Lung (tissue), 12 donors: ENCODE results near the gene WNK3. TPM values are rescaled to one million over a fixed set of nuclear protein-coding genes. Genes with fewer than 3 reads are reported as not detected.

ENCODE experiments used
- ATAC-seq: fragments of 200-7000 bp; cut with Tn5 transposase; one replicate; pipeline ENCODE4 v1.9.1; 2020; ENCODE audit warnings: moderate number of reproducible peaks; ENCODE audit not compliant: insufficient read depth, low FRiP score
- DNase-seq, 3 donors: peaks; one replicate each; pipeline ENCODE4 v3.0.0-alpha.2; 2013 to 2017
- H3K27ac ChIP-seq, 2 donors: one replicate each; pipeline ENCODE4 v1.5.1; 2013; ENCODE audit warnings: mild to moderate bottlenecking in 2 of 2, moderate library complexity in 2 of 2, control low read depth in 1 of 2, inconsistent platforms in 1 of 2, low read depth in 1 of 2, low read length in 1 of 2
- H3K27me3 ChIP-seq, 3 donors: one replicate each; pipeline ENCODE4 v1.5.1; 2013; ENCODE audit warnings: low read length in 2 of 3; ENCODE audit not compliant: control insufficient read depth in 3 of 3, insufficient read depth in 3 of 3
- H3K36me3 ChIP-seq, 4 donors: one replicate each; pipeline ENCODE4 v1.5.1; 2013; ENCODE audit warnings: low read length in 4 of 4, mild to moderate bottlenecking in 1 of 4, moderate library complexity in 1 of 4; ENCODE audit not compliant: control insufficient read depth in 4 of 4, insufficient read depth in 4 of 4
- H3K4me1 ChIP-seq, 5 donors: one replicate each; pipeline ENCODE4 v1.5.1; 2013; ENCODE audit warnings: low read length in 5 of 5, mild to moderate bottlenecking in 2 of 5, moderate library complexity in 1 of 5; ENCODE audit not compliant: control insufficient read depth in 5 of 5, insufficient read depth in 5 of 5
- H3K4me3 ChIP-seq: one replicate; pipeline ENCODE4 v1.5.1; 2013; ENCODE audit warnings: mild to moderate bottlenecking, control low read depth, moderate library complexity
- H3K9ac ChIP-seq, 2 donors: one replicate each; pipeline ENCODE4 v1.5.1; 2013; ENCODE audit warnings: low read length in 2 of 2, control low read depth in 1 of 2; ENCODE audit not compliant: insufficient read depth in 1 of 2
- H3K9me3 ChIP-seq, 4 donors: one replicate each; pipeline ENCODE4 v1.5.1; 2013; ENCODE audit warnings: low read length in 3 of 4, mild to moderate bottlenecking in 1 of 4, moderate library complexity in 1 of 4; ENCODE audit not compliant: control insufficient read depth in 4 of 4, insufficient read depth in 3 of 4
- WGBS, 2 donors: extraction: QIAGEN DNeasy Blood & Tissue Kit; methylation state at CpG; one replicate each; pipeline ENCODE4 v1.1.7; 2013; 5-methylcytosine and 5-hydroxymethylcytosine counted together
- polyA plus RNA-seq, 2 donors: library from polyadenylated mRNA; stranded (reverse); fragments of 200-250 nt; gene quantifications; one replicate each; pipeline ENCODE4 v1.2.1, GENCODE V29; 2013
- total RNA-seq, 2 donors: library from RNA; depleted of rRNA in 1 of 2; stranded (reverse); fragments of >200 nt in 1 of 2; gene quantifications; one replicate each; pipeline ENCODE4 v1.2.1, GENCODE V29; 2014 to 2021
- TF ChIP-seq, protein P1 (sequence below): IDR thresholded peaks from 2 replicates; pipeline ENCODE4 v1.5.1; 2012; ENCODE audit warnings: mild to moderate bottlenecking; ENCODE audit errors: control extremely low read depth, extremely low read depth
- donor health status: control.
- donor health status: control.
- donor health status: Bipolar disorder and iron deficiency.
- donor health status: healthy.
- donor health status: DM: yes; HTN: yes; CAD: no.

WNK3 gene
- total and polyA plus RNA-seq, 4 donors = 0.14 to 5.2 (median 0.80) TPM

DNA sequence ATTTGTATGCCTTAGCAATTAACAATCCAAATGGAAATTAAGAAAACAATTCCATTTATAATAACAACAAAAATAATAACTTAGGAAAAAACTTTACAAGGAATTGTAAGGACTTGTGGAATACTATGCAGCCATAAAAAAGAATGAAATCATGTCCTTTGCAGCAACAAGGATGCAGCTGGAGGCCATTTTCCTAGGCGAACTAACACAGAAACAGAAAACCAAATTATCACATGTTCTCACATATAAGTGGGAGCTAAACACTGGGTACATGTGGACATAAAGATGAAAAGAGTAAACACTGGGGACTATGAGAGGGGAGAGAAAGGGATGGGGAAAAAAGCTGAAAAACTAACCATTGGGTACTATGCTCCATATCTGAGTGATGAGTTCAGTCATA lies 77.4 kb downstream of the WNK3 start:
- no peak overlapping the region for H3K4me3 ChIP-seq
- ATAC-seq (no peak), DNase-seq (no peak)
- H3K27me3 ChIP-seq = no peaks in the 10 kb centered on the region
- no peaks in the 10 kb centered on the region for H3K9me3 ChIP-seq
- H3K27ac ChIP-seq = no peak overlapping the region
- TF ChIP-seq, protein P1, sequence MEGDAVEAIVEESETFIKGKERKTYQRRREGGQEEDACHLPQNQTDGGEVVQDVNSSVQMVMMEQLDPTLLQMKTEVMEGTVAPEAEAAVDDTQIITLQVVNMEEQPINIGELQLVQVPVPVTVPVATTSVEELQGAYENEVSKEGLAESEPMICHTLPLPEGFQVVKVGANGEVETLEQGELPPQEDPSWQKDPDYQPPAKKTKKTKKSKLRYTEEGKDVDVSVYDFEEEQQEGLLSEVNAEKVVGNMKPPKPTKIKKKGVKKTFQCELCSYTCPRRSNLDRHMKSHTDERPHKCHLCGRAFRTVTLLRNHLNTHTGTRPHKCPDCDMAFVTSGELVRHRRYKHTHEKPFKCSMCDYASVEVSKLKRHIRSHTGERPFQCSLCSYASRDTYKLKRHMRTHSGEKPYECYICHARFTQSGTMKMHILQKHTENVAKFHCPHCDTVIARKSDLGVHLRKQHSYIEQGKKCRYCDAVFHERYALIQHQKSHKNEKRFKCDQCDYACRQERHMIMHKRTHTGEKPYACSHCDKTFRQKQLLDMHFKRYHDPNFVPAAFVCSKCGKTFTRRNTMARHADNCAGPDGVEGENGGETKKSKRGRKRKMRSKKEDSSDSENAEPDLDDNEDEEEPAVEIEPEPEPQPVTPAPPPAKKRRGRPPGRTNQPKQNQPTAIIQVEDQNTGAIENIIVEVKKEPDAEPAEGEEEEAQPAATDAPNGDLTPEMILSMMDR = no peak
- H3K9ac ChIP-seq = no peak overlapping the region
- WGBS, 2 donors = 56 to 89% methylated on average over 1 of the region's 1 CpG
- H3K36me3 ChIP-seq = no peaks in the 10 kb centered on the region
- H3K4me1 ChIP-seq = no peaks in the 10 kb centered on the region

DNA sequence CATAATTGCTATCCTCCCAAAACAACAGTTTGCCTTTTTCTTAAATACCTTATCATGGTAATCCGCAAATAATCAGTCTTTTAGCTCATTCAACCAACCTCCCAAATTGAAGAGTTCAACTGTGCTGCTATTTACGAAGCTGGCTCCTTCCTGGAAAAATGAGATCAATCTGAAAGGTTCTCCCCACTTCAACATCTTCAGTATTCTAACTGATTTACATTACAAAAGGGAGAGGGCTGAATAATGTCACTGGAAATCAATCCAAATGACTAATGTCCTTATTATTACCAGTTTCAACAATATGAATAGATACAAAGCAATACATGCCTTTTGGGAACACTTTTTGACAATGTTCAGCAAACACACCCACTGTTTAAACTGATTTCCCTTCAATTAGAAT lies 86.2 kb downstream of the WNK3 start:
- Histone ChIP-seq H3K4me1 (no peaks in the 10 kb centered on the region), H3K4me3 (no peak overlapping the region), H3K27me3 (no peaks in the 10 kb centered on the region), H3K27ac (no peak overlapping the region), H3K36me3 (no peaks in the 10 kb centered on the region), H3K9ac (peak overlapping the region in 1 of 2 donors; percentile 4), H3K9me3 (no peaks in the 10 kb centered on the region)
- TF ChIP-seq, protein P1 = no peak
- DNase-seq (no peak), ATAC-seq (no peak)
- WGBS, 2 donors = 77 to 96% methylated on average over 2 of the region's 2 CpGs

DNA sequence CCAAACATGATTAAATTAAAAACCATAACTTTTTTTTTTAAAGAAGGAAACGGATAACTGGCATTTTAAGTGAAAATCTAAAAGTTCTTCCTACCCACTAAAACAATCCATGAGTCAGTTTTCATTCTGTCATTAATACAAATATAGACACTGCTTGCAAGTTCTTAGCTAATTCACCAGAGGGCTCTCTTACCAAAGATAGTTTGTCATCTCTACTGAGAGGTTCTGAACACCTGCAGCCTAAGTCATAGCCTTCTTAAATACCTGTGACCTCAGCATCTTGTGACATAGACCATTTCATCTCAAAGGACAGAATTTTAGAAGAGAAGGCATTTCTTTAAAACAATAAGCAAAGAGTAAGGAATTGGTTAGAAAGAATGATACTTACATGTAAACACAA lies 109.5 kb downstream of the WNK3 start:
- DNase-seq (peak in 2 of 3 donors; percentile 1 to 13), ATAC-seq (no peak)
- Histone ChIP-seq H3K9me3 (no peaks in the 10 kb centered on the region), H3K27me3 (peaks cover 0 to 4% (median 0%) of the 10 kb centered on the region in 3 donors), H3K9ac (no peak overlapping the region), H3K36me3 (no peaks in the 10 kb centered on the region), H3K4me3 (no peak overlapping the region), H3K27ac (no peak overlapping the region), H3K4me1 (no peaks in the 10 kb centered on the region)
- TF ChIP-seq, protein P1 = no peak
- 60 to 89% methylated on average over 1 of the region's 1 CpG for WGBS, 2 donors

DNA sequence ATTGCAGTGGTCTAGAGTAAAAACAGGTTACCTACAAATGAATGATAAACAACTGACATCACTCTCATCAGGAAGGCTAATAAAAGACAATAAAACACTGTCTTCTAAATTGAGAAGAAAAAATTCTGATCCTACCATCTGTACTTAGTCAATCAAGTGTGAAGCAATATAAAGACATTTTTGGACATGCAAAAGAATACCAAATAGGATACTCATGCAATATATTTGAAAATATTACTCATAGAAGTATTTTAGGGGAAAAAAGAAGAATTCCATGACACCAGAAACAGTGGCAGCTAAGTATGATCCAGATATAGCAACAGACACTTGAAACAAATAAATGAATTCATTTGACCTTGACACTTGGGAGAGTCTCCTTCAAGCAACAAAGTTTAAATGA lies 111.0 kb downstream of the WNK3 start:
- peaks cover 0 to 4% (median 0%) of the 10 kb centered on the region in 3 donors for H3K27me3 ChIP-seq
- no peak overlapping the region for H3K4me3 ChIP-seq
- DNase-seq (no peak), ATAC-seq (no peak)
- TF ChIP-seq, protein P1 = no peak
- no peak overlapping the region for H3K9ac ChIP-seq
- H3K36me3 ChIP-seq = no peaks in the 10 kb centered on the region
- no peaks in the 10 kb centered on the region for H3K4me1 ChIP-seq
- no peaks in the 10 kb centered on the region for H3K9me3 ChIP-seq
- H3K27ac ChIP-seq = no peak overlapping the region
